Nephron (organoid): ENCODE measurements around the gene RBBP5.
A peak's percentile ranks its signal among the peaks of the same experiment; 100 is the strongest.

Experiments used
- H3K27ac Mint-ChIP-seq, 3 experiments: 2 replicates each; pipeline ENCODE4 v1.8.0; 2020; ENCODE audit warnings: mixed read lengths in 3 of 3, mild to moderate bottlenecking in 2 of 3, moderate library complexity in 1 of 3
- H3K27me3 Mint-ChIP-seq: 2 replicates; pipeline ENCODE4 v1.8.0; 2021; ENCODE audit warnings: low read depth, mild to moderate bottlenecking, moderate library complexity, mixed read lengths
- H3K36me3 Mint-ChIP-seq: 2 replicates; pipeline ENCODE4 v1.8.0; 2020; ENCODE audit warnings: low read depth, mixed read lengths
- H3K4me1 Mint-ChIP-seq: 2 replicates; pipeline ENCODE4 v1.8.0; 2020; ENCODE audit warnings: mixed read lengths
- H3K4me3 Mint-ChIP-seq, 3 experiments: 2 replicates each; pipeline ENCODE4 v1.8.0; 2020; ENCODE audit warnings: mild to moderate bottlenecking in 3 of 3, mixed read lengths in 3 of 3, moderate library complexity in 2 of 3
- H3K9me3 Mint-ChIP-seq: 2 replicates; pipeline ENCODE4 v1.8.0; 2020; ENCODE audit warnings: mixed read lengths
- CTCF ChIP-seq, 3 experiments: fragments of 200-600 bp; sonication (generic); IDR thresholded peaks; one replicate each; pipeline ENCODE4 v1.5.0; 2021; ENCODE audit warnings: antibody characterized with exemption in 3 of 3; ENCODE audit not compliant: unreplicated experiment in 3 of 3

RBBP5 gene

GRCh38 chr1:205071801-205072200, 50.0 kb downstream of the RBBP5 start:
- Mint-ChIP-seq H3K4me1 (peaks cover 8% of the 10 kb centered on the region), H3K27ac (no peak overlapping the region), H3K27me3 (peaks cover 7% of the 10 kb centered on the region), H3K36me3 (no peaks in the 10 kb centered on the region), H3K9me3 (no peaks in the 10 kb centered on the region), H3K4me3 (no peak overlapping the region)
- TF ChIP-seq CTCF (IDR thresholded peaks at IDR 0.05; ENCODE audit: unreplicated experiment in 3 of 3), result no peak

GRCh38 chr1:205071028-205071409, 50.8 kb downstream of the RBBP5 start:
- Mint-ChIP-seq H3K27ac (no peak overlapping the region), H3K27me3 (peaks cover 7% of the 10 kb centered on the region), H3K36me3 (no peaks in the 10 kb centered on the region), H3K4me3 (no peak overlapping the region), H3K4me1 (peaks cover 8% of the 10 kb centered on the region), H3K9me3 (no peaks in the 10 kb centered on the region)
- TF ChIP-seq CTCF (IDR thresholded peaks at IDR 0.05; ENCODE audit: unreplicated experiment in 3 of 3), result no peak

- Mint-ChIP-seq H3K36me3 (no peaks in the 10 kb centered on the region), H3K4me1 (peaks cover 8% of the 10 kb centered on the region), H3K9me3 (no peaks in the 10 kb centered on the region), H3K27me3 (peaks cover 4% of the 10 kb centered on the region), H3K4me3 (no peak overlapping the region), H3K27ac (no peak overlapping the region)
- TF ChIP-seq CTCF (IDR thresholded peaks at IDR 0.05; ENCODE audit: unreplicated experiment in 3 of 3), result no peak
Measured at GRCh38 chr1:205069371-205070125, 52.2 kb downstream of the RBBP5 start.

GRCh38 chr1:205068457-205069040, 53.2 kb downstream of the RBBP5 start:
- peaks cover 8% of the 10 kb centered on the region for H3K4me1 Mint-ChIP-seq
- H3K9me3 Mint-ChIP-seq, result no peaks in the 10 kb centered on the region
- peak overlapping the region in 1 of 3 experiments; percentile 29 for H3K27ac Mint-ChIP-seq
- H3K27me3 Mint-ChIP-seq, result peaks cover 7% of the 10 kb centered on the region
- H3K4me3 Mint-ChIP-seq, result no peak overlapping the region
- no peaks in the 10 kb centered on the region for H3K36me3 Mint-ChIP-seq
- TF ChIP-seq CTCF (IDR thresholded peaks at IDR 0.05; ENCODE audit: unreplicated experiment in 3 of 3), result no peak

- peaks cover 7% of the 10 kb centered on the region for H3K27me3 Mint-ChIP-seq
- TF ChIP-seq CTCF (IDR thresholded peaks at IDR 0.05; ENCODE audit: unreplicated experiment in 3 of 3), result no peak
- H3K27ac Mint-ChIP-seq, result no peak overlapping the region
- H3K9me3 Mint-ChIP-seq, result no peaks in the 10 kb centered on the region
- peaks cover 8% of the 10 kb centered on the region for H3K4me1 Mint-ChIP-seq
- no peak overlapping the region for H3K4me3 Mint-ChIP-seq
- H3K36me3 Mint-ChIP-seq, result no peaks in the 10 kb centered on the region
Measured at GRCh38 chr1:205068001-205068400, 53.8 kb downstream of the RBBP5 start.

- Mint-ChIP-seq H3K27me3 (peaks cover 11% of the 10 kb centered on the region), H3K27ac (no peak overlapping the region), H3K36me3 (no peaks in the 10 kb centered on the region), H3K4me3 (no peak overlapping the region), H3K9me3 (no peaks in the 10 kb centered on the region), H3K4me1 (peaks cover 8% of the 10 kb centered on the region)
- no peak for TF ChIP-seq CTCF (IDR thresholded peaks at IDR 0.05; ENCODE audit: unreplicated experiment in 3 of 3)
Measured at GRCh38 chr1:205067031-205067430, 54.7 kb downstream of the RBBP5 start.
